ENCODE results near the gene EIF5A. TPM values are rescaled to one million over a fixed set of nuclear protein-coding genes. Genes with fewer than 3 reads are reported as not detected.

Gene EIF5A
- total and polyA plus RNA-seq, 2 donors (not counting 3 experiments of a cell fraction or from before 2014, with no cell fraction given) = 650 to 859 TPM

- no TSS peak for BruUV-seq (replicated peaks)
- CTCF ChIA-PET = interaction anchor here (1.0 to 1.2 kb wide), 2 partner anchors 19 to 30 kb away, joined by 3 to 4 read pairs; no protein-coding TSS in a partner anchor
- Histone ChIP-seq H3K9ac (replicated peaks; ENCODE audit: extremely low read depth, insufficient read depth, low read length) (no peak overlapping the region), H3K4me1 (ENCODE audit: control insufficient read depth, extremely low read depth, insufficient read depth, low read length) (peaks cover 10% of the 10 kb centered on the region), H3K79me2 (ENCODE audit: control insufficient read depth, insufficient read depth, low read length) (peaks cover 10% of the 10 kb centered on the region), H3K36me3 (ENCODE audit: control insufficient read depth in 2 of 2, extremely low read depth in 1 of 2, insufficient read depth in 2 of 2, low read length in 2 of 2) (peaks cover 10 to 32% of the 10 kb centered on the region in 2 experiments), H3K27ac (ENCODE audit: insufficient read depth, low read depth, low read length) (no peak overlapping the region), H3K9me1 (replicated peaks; ENCODE audit: control insufficient read depth, extremely low read depth, insufficient read depth, low read length) (no peaks in the 10 kb centered on the region), H3K4me3 (replicated peaks in 1 of 3; ENCODE audit: insufficient read depth in 1 of 3, low read depth in 1 of 3, low read length in 3 of 3) (no peak overlapping the region), H3K9me3 (replicated peaks; ENCODE audit: control insufficient read depth, insufficient read depth, low read length) (no peaks in the 10 kb centered on the region), H3K27me3 (ENCODE audit: control insufficient read depth in 2 of 2, insufficient read depth in 2 of 2, low read length in 2 of 2) (no peaks in the 10 kb centered on the region), H2AFZ (ENCODE audit: low read depth, low read length) (no peak overlapping the region), H3K4me2 (ENCODE audit: insufficient read depth, low read length) (no peak overlapping the region), H4K20me1 (replicated peaks; ENCODE audit: control insufficient read depth, extremely low read depth, insufficient read depth, low read length) (no peaks in the 10 kb centered on the region)
- no peak for DNase-seq (ENCODE audit: low read depth, low spot score)
- intact Hi-C loops (cut with micrococcal nuclease) = no loop called here
- TF ChIP-seq FOS (IDR thresholded peaks at IDR 0.05; ENCODE audit: borderline replicate concordance, insufficient read depth, low read length) (no peak), CTCF (IDR thresholded peaks at IDR 0.05; ENCODE audit: extremely low read depth in 1 of 2, insufficient read depth in 1 of 2, low read depth in 1 of 2, low read length in 2 of 2) (no peak), POLR2A (IDR thresholded peaks at IDR 0.05; ENCODE audit: low read depth, low read length) (no peak), GATA2 (IDR thresholded peaks at IDR 0.05; ENCODE audit: insufficient read depth, insufficient read length, low read depth, low read length) (no peak), MYC (IDR thresholded peaks at IDR 0.05; ENCODE audit: low read depth, low read length) (no peak), POLR2AphosphoS5 (IDR thresholded peaks at IDR 0.05; ENCODE audit: insufficient read depth, low read depth, low read length) (no peak), EZH2 (IDR thresholded peaks at IDR 0.05; ENCODE audit: borderline replicate concordance, low read depth, low read length, severe bottlenecking) (no peak), JUN (IDR thresholded peaks at IDR 0.05; ENCODE audit: borderline replicate concordance, insufficient read depth, insufficient read length, low read depth) (no peak)
- TF ChIP-seq, protein P1, sequence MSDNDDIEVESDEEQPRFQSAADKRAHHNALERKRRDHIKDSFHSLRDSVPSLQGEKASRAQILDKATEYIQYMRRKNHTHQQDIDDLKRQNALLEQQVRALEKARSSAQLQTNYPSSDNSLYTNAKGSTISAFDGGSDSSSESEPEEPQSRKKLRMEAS (IDR thresholded peaks at IDR 0.05; ENCODE audit: insufficient read depth, insufficient read length) = no peak
- POLR2A ChIA-PET = no interaction called here
- no peak for FAIRE-seq
- dilution Hi-C loops (cut with MboI; ENCODE audit: extremely low pct_ligation_motif_present, low sequenced_read_pairs) = no loop called here
These were observed 18.8 kb downstream of the EIF5A start for GRCh38 chr17:7326186-7326585.

Measured in endothelial cell of umbilical vein (primary cell).